Adipocyte (in vitro differentiated cells): Measurements from ENCODE around the gene GLT1D1.

Source experiments
- DNase-seq: peaks from one replicate; pipeline ENCODE4 v3.0.0-alpha.2; 2015; ENCODE audit warnings: low read depth
- H3K27me3 ChIP-seq: replicated peaks from 2 replicates; pipeline ENCODE4 v1.7.0; 2013; ENCODE audit warnings: mild to moderate bottlenecking, low read length, moderate library complexity; ENCODE audit not compliant: control insufficient read depth, insufficient read depth
- H3K36me3 ChIP-seq: 2 replicates; pipeline ENCODE4 v1.7.0; 2013; ENCODE audit warnings: low read length, mild to moderate bottlenecking, moderate library complexity; ENCODE audit not compliant: control insufficient read depth, insufficient read depth, severe bottlenecking
- H3K4me1 ChIP-seq: 2 replicates; pipeline ENCODE4 v1.7.0; 2013; ENCODE audit warnings: mild to moderate bottlenecking, low read length, moderate library complexity; ENCODE audit not compliant: control insufficient read depth, insufficient read depth
- H3K4me3 ChIP-seq: 2 replicates; pipeline ENCODE4 v1.7.0; 2013; ENCODE audit warnings: mild to moderate bottlenecking, low read length, moderate library complexity
- H3K9ac ChIP-seq: 2 replicates; pipeline ENCODE4 v1.7.0; 2013; ENCODE audit warnings: mild to moderate bottlenecking, low read length, moderate library complexity
- H3K9me3 ChIP-seq: 2 replicates; pipeline ENCODE4 v1.7.0; 2013; ENCODE audit warnings: mild to moderate bottlenecking, low read length, moderate library complexity; ENCODE audit not compliant: control insufficient read depth

Gene GLT1D1

GRCh38 chr12:128991716-128992115 lies 138.4 kb downstream of the GLT1D1 start:
- H3K4me3 ChIP-seq = no peak overlapping the region
- H3K27me3 ChIP-seq = no peaks in the 10 kb centered on the region
- H3K36me3 ChIP-seq = no peaks in the 10 kb centered on the region
- peaks cover 5% of the 10 kb centered on the region for H3K9me3 ChIP-seq
- H3K4me1 ChIP-seq = no peaks in the 10 kb centered on the region
- no peak overlapping the region for H3K9ac ChIP-seq
- DNase-seq = peak; percentile 22

DNA sequence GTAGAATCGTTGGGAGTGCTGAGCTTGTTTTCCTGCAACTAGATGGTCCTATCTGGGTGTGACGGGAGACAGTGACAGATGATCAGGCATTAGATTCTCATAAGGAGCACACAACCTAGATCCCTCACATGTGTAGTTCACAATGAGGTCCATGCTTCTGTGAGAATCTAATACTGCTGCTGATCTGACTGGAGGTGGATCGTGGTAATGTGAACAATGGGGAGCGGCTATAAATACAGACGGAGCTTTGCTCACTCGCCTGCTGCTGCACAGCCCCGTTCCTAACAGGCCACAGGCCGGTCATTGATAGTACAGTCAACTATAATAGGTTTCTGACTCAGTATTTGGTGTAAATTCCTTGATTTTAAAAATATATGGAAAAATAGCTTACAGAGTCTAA lies 138.8 kb downstream of the GLT1D1 start:
- H3K27me3 ChIP-seq = no peaks in the 10 kb centered on the region
- no peak for DNase-seq
- no peak overlapping the region for H3K4me3 ChIP-seq

GRCh38 chr12:128992550-128992949 lies 139.3 kb downstream of the GLT1D1 start:
- Histone ChIP-seq H3K4me1 (no peaks in the 10 kb centered on the region), H3K9ac (no peak overlapping the region), H3K4me3 (no peak overlapping the region), H3K27me3 (no peaks in the 10 kb centered on the region), H3K9me3 (peaks cover 5% of the 10 kb centered on the region), H3K36me3 (no peaks in the 10 kb centered on the region)
- DNase-seq = no peak

More for the DNA sequence above, 138.8 kb downstream of the GLT1D1 start:
- no peaks in the 10 kb centered on the region for H3K4me1 ChIP-seq
- H3K9ac ChIP-seq = no peak overlapping the region
- no peaks in the 10 kb centered on the region for H3K36me3 ChIP-seq
- peaks cover 5% of the 10 kb centered on the region for H3K9me3 ChIP-seq

DNA sequence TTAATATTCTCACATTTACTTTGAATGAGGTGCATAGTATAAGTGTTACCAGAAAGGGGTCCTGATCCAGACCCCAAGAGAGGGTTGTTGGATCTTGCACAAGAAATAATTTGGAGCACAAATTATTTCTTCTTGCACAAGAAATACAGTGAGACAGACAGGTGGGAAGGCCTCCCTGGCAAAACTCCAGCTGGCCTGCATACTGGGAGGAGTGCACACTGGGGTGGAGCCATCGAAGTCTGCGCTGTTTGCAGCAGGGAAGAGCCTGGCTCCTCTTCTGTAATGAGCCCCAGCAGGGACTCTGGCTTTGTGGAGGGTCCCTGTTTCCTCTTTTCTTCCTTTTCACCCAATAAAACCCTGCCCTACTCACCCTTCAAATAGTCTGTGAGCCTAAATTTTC lies 141.6 kb downstream of the GLT1D1 start:
- Histone ChIP-seq H3K36me3 (no peaks in the 10 kb centered on the region), H3K9ac (no peak overlapping the region), H3K4me1 (no peaks in the 10 kb centered on the region), H3K9me3 (no peaks in the 10 kb centered on the region), H3K27me3 (no peaks in the 10 kb centered on the region), H3K4me3 (no peak overlapping the region)
- no peak for DNase-seq

DNA sequence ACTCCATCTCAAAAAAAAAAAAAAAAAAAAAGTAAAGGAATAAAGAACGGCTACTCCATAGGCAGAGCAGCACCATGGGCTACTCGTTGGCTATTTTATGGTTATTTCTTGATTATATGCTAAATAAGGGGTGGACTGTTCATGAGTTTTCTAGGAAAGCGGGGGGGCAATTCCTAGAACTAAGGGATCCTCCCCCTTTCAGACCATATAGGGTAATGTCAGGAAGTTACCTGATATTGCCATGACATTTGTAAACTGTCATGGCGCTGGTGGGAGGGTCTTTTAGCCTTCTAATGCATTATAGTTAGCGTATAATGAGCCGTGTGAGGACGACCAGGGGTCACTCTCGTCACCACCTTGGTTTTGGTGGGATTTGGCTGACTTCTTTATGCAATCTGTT lies 142.3 kb downstream of the GLT1D1 start:
- Histone ChIP-seq H3K4me3 (no peak overlapping the region), H3K9me3 (no peaks in the 10 kb centered on the region), H3K36me3 (no peaks in the 10 kb centered on the region), H3K27me3 (no peaks in the 10 kb centered on the region), H3K9ac (no peak overlapping the region), H3K4me1 (no peaks in the 10 kb centered on the region)
- no peak for DNase-seq

DNA sequence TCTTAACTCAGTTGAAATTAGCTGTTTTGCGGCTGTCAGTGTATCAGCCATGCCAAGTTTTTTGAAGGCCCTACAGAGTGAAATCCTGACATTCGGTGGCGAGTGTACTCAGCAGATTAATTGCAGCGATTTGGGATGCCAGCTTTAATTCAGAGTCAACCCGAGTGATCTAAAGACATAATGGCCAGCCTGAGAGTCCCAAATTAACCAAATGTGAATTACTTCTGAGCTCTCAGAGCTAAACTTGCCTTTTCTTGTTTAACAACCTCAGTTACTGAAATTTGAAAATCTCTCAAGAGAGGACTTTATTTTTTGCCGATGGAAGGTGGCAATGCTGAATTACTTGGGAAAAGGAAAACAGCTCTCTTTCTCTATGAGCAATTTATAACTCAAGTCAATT lies 148.5 kb downstream of the GLT1D1 start:
- Histone ChIP-seq H3K4me1 (no peaks in the 10 kb centered on the region), H3K36me3 (no peaks in the 10 kb centered on the region), H3K27me3 (no peaks in the 10 kb centered on the region), H3K9ac (no peak overlapping the region), H3K4me3 (no peak overlapping the region), H3K9me3 (no peaks in the 10 kb centered on the region)
- no peak for DNase-seq

DNA sequence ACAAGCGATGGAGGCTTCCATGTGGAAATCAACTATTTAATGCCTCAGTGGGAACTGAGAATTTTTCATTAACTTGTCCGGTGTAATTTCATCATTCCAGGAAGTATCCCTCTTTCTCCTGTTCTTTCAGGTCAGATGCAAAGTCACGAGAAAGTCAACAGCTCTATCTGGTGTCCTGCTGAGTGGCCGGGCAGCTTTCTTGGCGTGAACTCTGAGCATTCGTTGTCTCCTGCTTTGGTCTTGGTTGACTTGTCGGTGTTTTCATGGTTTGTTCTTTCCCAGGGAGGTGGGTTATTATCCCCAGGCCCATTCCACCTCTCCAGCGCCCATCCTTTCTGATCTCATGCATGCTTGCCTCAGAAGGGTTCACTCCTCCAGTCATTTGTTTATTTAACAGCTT lies 149.1 kb downstream of the GLT1D1 start:
- H3K27me3 ChIP-seq = no peaks in the 10 kb centered on the region
- no peak overlapping the region for H3K4me3 ChIP-seq
- no peaks in the 10 kb centered on the region for H3K4me1 ChIP-seq
- DNase-seq = no peak
- H3K36me3 ChIP-seq = no peaks in the 10 kb centered on the region
- no peak overlapping the region for H3K9ac ChIP-seq
- H3K9me3 ChIP-seq = no peaks in the 10 kb centered on the region

DNA sequence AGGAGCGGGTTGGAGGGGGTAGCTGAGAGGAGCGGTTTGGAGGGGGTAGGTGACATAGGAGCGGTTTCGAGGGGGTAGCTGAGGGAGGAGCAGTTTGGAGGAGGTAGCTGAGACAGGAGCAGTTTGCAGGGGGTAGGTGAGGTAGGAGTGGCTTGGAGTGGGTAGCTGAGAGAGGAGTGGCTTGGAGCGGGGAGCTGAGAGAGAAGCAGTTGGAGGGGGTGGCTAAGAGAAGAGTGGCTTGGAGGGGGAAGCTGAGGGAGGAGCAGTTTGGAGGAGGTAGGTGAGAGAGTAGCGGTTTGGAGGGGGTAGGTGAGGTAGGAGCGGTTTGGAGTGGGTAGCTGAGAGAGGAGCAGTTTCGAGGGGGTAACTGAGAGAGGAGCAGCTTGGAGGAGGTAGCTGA lies 152.1 kb downstream of the GLT1D1 start:
- Histone ChIP-seq H3K9me3 (no peaks in the 10 kb centered on the region), H3K4me1 (no peaks in the 10 kb centered on the region), H3K36me3 (no peaks in the 10 kb centered on the region), H3K27me3 (no peaks in the 10 kb centered on the region), H3K4me3 (no peak overlapping the region), H3K9ac (no peak overlapping the region)
- DNase-seq = no peak

DNA sequence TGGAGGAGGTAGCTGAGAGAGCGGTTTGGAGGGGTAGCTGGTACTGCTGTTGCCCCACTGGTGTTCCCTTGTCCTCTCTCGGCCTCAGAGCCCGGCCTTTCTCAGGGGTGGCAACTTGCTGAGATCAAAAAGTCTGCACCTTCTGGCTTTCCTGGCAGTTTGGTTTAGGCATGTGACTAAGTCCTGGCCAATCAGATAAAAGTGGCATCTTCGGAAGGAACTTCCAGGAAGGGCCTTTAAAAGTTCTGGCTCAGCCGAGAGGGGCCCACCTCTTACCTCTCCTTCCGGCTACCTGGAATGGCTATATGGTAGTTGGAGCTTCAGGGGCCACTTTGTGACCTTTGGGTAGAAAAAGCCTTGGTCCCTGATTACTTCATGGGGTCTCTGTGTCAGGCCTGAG lies 152.6 kb downstream of the GLT1D1 start:
- H3K9me3 ChIP-seq = no peaks in the 10 kb centered on the region
- no peak for DNase-seq
- no peaks in the 10 kb centered on the region for H3K27me3 ChIP-seq
- no peaks in the 10 kb centered on the region for H3K36me3 ChIP-seq
- H3K4me1 ChIP-seq = no peaks in the 10 kb centered on the region
- no peak overlapping the region for H3K4me3 ChIP-seq
- no peak overlapping the region for H3K9ac ChIP-seq

DNA sequence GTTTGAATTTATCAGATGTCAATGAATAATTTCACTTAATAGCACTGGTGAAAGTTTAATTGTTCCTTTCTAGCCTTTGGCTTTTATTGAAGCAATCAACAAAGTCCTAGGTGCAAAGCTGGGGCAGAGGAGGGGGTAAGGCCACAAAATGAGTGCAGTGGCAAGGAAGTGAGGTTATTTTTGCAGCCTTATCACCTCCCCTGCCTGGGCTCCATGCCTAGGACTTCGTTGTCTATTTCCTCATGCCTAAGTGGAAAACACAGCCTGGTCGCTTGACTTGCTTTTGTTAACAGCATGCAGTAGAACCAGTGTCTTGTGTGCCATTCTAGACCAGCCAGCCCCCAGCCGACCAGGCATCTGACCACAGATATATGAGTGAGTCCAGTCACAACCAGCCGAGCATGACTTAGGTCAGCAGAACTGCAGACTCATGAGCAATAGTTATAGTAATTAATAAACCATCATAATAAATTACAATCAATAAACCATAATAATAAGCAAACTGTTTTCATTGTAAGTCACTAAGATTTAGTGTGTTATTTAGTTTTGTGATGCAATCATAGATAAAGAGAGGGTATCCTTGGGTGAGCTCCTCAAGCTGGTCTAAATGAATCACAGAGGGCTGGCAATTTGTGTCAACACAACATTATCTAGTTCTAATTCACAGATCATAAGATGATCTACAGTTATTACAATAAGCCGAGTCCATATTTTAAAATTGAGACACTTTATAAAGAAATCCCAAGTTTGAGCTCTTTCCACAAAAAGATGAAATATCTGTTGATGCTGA lies 156.8 kb downstream of the GLT1D1 start:
- H3K4me1 ChIP-seq = no peaks in the 10 kb centered on the region
- H3K36me3 ChIP-seq = no peaks in the 10 kb centered on the region
- no peaks in the 10 kb centered on the region for H3K27me3 ChIP-seq
- no peak overlapping the region for H3K9ac ChIP-seq
- DNase-seq = no peak
- no peak overlapping the region for H3K4me3 ChIP-seq
- H3K9me3 ChIP-seq = no peaks in the 10 kb centered on the region

DNA sequence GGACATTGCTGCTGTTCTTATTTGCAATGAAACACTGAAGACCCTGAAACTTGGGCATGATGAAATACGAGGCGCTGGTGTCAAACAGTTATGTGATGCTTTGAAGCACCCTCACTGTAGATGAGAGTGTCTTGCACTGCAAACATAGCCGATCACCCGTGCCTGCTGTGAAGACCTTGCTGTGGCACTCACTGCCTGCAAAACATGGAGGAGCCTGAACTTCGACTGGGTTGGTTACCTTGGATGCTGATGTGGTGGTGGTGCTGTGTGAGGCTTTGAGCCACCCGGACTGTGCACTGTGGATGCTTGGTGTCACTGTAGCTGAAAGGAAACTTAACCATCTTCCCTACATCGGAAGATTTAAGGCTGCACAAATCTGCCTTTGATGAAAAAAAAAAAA lies 162.9 kb downstream of the GLT1D1 start:
- H3K4me3 ChIP-seq = no peak overlapping the region

GRCh38 chr12:129025055-129025454 lies 171.8 kb downstream of the GLT1D1 start:
- no peaks in the 10 kb centered on the region for H3K27me3 ChIP-seq
- H3K4me1 ChIP-seq = no peaks in the 10 kb centered on the region
- no peak overlapping the region for H3K4me3 ChIP-seq
- H3K36me3 ChIP-seq = no peaks in the 10 kb centered on the region
- no peak overlapping the region for H3K9ac ChIP-seq
- DNase-seq = no peak
- peaks cover 9% of the 10 kb centered on the region for H3K9me3 ChIP-seq

More for the DNA sequence above, 162.9 kb downstream of the GLT1D1 start:
- Histone ChIP-seq H3K9ac (no peak overlapping the region), H3K4me1 (no peaks in the 10 kb centered on the region), H3K9me3 (peaks cover 20% of the 10 kb centered on the region), H3K27me3 (no peaks in the 10 kb centered on the region), H3K36me3 (no peaks in the 10 kb centered on the region)
- DNase-seq = no peak
